NCI-H2107 treated with DMSO at 0.1 percent for 48 hours (cell line): ENCODE measurements around the gene BIRC5.
"Not testable (repeated sequence)": the region's sequence is repeated elsewhere in the genome, so short reads cannot be mapped to it uniquely, and the experiment has no call there.

Experiments
- DNase-seq: peaks from one replicate; lab custom pipeline; 2025; ENCODE audit not compliant: unreplicated experiment; lab: John Stamatoyannopoulos, UW

BIRC5 gene

DNA sequence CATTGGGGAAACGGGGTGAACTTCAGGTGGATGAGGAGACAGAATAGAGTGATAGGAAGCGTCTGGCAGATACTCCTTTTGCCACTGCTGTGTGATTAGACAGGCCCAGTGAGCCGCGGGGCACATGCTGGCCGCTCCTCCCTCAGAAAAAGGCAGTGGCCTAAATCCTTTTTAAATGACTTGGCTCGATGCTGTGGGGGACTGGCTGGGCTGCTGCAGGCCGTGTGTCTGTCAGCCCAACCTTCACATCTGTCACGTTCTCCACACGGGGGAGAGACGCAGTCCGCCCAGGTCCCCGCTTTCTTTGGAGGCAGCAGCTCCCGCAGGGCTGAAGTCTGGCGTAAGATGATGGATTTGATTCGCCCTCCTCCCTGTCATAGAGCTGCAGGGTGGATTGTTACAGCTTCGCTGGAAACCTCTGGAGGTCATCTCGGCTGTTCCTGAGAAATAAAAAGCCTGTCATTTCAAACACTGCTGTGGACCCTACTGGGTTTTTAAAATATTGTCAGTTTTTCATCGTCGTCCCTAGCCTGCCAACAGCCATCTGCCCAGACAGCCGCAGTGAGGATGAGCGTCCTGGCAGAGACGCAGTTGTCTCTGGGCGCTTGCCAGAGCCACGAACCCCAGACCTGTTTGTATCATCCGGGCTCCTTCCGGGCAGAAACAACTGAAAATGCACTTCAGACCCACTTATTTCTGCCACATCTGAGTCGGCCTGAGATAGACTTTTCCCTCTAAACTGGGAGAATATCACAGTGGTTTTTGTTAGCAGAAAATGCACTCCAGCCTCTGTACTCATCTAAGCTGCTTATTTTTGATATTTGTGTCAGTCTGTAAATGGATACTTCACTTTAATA is 10.4 kb downstream of the BIRC5 start:
- no peak for DNase-seq

DNA sequence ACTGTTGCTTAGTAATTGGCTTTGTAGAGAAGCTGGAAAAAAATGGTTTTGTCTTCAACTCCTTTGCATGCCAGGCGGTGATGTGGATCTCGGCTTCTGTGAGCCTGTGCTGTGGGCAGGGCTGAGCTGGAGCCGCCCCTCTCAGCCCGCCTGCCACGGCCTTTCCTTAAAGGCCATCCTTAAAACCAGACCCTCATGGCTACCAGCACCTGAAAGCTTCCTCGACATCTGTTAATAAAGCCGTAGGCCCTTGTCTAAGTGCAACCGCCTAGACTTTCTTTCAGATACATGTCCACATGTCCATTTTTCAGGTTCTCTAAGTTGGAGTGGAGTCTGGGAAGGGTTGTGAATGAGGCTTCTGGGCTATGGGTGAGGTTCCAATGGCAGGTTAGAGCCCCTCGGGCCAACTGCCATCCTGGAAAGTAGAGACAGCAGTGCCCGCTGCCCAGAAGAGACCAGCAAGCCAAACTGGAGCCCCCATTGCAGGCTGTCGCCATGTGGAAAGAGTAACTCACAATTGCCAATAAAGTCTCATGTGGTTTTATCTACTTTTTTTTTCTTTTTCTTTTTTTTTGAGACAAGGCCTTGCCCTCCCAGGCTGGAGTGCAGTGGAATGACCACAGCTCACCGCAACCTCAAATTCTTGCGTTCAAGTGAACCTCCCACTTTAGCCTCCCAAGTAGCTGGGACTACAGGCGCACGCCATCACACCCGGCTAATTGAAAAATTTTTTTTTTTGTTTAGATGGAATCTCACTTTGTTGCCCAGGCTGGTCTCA is 11.2 kb downstream of the BIRC5 start:
- no peak for DNase-seq

- DNase-seq = no peak
These were observed 12.2 kb downstream of the BIRC5 start for GRCh38 chr17:78226055-78226758.

GRCh38 chr17:78226759-78227454 is 12.9 kb downstream of the BIRC5 start:
- DNase-seq = no peak

DNA sequence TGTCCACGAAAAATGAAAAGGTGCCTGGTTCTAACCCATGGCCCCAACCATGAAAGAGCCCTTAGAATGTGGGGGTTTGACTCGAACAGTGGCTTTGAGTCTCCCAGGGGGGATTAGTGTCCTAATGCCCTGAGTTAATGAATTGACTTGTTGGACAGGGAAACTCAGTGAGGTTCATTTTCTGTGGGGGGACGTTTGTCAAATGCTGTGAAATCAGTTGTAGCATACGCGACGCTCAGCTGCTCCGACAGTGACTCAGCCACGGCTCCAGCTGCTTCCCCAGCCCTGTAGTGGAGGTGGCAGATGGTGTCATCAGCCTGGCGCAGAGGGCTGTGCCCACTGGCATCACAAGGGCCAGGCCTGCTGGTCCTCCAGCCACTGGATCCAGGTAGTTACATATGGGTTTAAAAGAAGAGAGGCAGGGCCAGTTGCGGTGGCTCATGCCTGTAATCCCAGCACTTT is 13.4 kb downstream of the BIRC5 start:
- DNase-seq = no peak

DNA sequence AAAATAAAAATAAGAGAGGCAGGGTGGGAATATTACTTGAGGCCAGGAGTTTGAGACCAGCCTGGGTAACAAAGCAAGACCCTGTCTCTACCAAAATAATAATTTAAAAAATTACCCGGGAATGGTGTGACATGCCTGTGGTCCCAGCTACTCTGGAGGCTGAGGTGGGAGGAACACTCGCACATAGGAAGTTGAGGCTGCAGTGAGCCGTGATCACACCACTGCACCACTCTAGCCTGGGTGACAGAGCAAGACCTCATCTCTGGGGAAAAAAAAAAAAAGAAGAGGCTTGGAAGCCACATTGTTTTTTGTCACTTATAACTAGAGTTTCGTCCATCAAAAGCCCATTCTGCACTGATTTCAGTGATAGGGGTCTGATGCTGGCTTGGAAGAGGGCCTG is 14.1 kb downstream of the BIRC5 start:
- DNase-seq = no peak

- DNase-seq = no peak
These were observed 16.4 kb downstream of the BIRC5 start for GRCh38 chr17:78230252-78230962.

GRCh38 chr17:78230996-78231935 is 17.2 kb downstream of the BIRC5 start, which contains the start of gene TMEM235:
Gene TMEM235 (plus strand): TSS chr17:78231631. CDS start chr17:78232024, 393 bp downstream.
- DNase-seq = no peak

- DNase-seq = no peak
These were observed 18.2 kb downstream of the BIRC5 start for GRCh38 chr17:78231991-78232858.

- DNase-seq = no peak
These were observed 18.8 kb downstream of the BIRC5 start for GRCh38 chr17:78232859-78233173.

- DNase-seq = no peak
These were observed 19.6 kb downstream of the BIRC5 start for GRCh38 chr17:78233678-78234077.

DNA sequence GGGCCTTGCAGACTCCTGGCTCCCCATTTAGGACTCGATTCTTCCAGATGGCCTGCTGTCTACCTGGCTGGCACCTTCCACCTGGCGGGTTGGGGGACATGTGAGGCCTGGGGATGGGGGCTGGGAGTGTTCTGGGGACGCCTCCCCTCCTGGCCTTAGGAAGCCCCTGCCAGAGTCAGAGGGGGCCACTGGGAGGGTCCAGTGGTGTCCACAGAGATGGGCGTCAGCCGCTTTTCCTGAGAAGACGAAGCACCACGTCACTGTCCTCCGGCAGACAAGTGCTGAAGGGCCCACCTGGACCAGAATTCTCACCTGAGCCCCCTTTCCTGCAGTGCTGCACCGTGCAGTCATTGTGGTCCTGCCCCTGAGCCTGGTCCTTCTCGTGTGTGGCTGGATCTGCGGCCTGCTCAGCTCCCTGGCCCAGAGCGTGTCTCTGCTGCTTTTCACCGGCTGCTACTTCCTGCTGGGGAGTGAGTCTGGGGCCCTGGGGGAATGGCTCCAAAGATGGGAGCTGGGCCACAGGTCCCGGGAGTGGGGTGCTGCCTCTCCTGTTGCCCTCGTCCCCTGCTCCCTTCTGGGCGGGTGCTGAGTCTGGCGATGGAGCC is 20.3 kb downstream of the BIRC5 start:
- DNase-seq = no peak

DNA sequence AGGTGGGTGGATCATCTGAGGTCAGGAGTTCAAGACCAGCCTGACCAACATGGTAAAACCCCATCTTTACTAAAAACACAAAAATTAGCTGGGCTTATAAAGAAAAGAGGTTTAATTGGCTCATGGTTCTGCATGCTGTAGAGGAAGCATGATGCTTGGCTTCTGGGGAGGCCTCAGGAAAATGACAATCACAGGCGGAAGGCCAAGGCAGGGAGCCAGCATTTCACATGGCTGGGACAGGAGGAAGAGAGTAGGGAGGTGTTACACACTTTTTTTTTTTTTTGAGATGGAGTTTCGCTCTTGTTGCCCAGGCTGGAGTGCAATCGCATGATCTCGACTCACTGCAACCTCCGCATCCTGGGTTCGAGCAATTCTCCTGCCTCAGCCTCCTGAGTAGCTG is 21.0 kb downstream of the BIRC5 start:
- not testable (repeated sequence) for DNase-seq

DNA sequence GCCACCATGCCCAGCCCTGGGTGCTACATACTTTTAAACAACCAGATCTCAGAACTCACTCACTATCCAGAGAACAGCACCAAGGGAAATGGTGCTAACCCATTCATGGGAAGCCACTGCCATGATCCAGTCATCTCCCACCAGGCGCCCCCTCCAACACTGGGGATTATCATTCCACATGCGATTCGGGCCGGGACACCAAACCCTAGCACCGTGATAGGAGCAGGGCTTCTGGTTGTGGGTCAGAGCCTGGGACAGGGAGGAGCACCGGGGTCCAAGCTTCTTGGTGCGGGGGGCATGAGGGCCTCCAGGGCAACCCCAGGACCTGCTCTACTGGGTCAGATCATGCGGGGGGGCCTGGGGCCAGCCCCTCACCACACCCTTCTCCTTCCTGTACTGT is 21.8 kb downstream of the BIRC5 start:
- no peak for DNase-seq

GRCh38 chr17:78236362-78237127 is 22.5 kb downstream of the BIRC5 start:
- no peak for DNase-seq

DNA sequence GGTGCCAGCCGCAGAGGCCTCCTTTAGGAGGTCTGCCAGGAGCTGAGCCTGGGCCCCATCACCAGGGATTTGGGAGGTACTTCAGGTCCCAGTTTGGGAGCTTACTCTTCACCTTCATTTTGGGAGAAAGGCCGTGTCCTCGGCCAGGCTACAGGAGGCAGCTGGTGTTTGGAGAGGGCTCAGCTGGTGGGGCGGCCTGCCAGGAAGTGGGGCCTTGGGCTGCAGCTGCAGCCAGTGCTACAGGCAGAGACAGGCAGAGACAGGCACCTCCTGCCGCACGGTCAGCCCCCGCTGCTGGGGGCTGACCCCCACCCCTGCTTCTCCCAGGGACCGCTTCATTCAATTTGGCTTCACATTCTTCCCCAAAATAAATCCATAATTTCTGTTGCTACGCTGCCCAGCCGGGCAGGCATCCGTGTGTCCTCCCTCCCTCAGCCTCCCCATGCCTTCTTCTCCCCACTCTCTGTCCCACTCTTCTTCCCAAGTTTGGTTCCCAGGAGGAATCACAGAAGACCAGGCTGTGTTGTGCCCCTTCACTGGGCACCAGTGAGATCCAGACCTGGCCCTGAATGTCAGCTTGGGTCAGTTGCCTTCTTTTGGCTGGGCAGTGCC is 23.5 kb downstream of the BIRC5 start:
- DNase-seq = no peak
